Measurements from ENCODE around the gene MARF1. TPM values are rescaled to one million over a fixed set of nuclear protein-coding genes. Genes with fewer than 3 reads are reported as not detected.

Gene MARF1
- total RNA-seq, 1 donor from 2014 or later = 19.8 TPM

GRCh38 chr16:15606518-15607220 is 36.3 kb downstream of the MARF1 start:
- no peak for TF ChIP-seq CTCF (IDR thresholded peaks at IDR 0.05; ENCODE audit: insufficient read depth, low read length, poor library complexity, severe bottlenecking)
- Histone ChIP-seq H3K27me3 (ENCODE audit: control insufficient read depth, insufficient read depth, low read length) (no peaks in the 10 kb centered on the region), H3K4me3 (ENCODE audit: low read depth, low read length) (no peak overlapping the region), H3K36me3 (ENCODE audit: control insufficient read depth, insufficient read depth, low read length) (peaks cover 3% of the 10 kb centered on the region)
- DNase-seq (ENCODE audit: low read depth) = no peak

- no peak for DNase-seq (ENCODE audit: low read depth)
- peaks cover 3% of the 10 kb centered on the region for H3K36me3 ChIP-seq (ENCODE audit: control insufficient read depth, insufficient read depth, low read length)
- no peak for TF ChIP-seq CTCF (IDR thresholded peaks at IDR 0.05; ENCODE audit: insufficient read depth, low read length, poor library complexity, severe bottlenecking)
- H3K4me3 ChIP-seq (ENCODE audit: low read depth, low read length) = no peak overlapping the region
- H3K27me3 ChIP-seq (ENCODE audit: control insufficient read depth, insufficient read depth, low read length) = no peaks in the 10 kb centered on the region
These were observed 37.0 kb downstream of the MARF1 start for GRCh38 chr16:15605839-15606517.

GRCh38 chr16:15604460-15605440 is 38.2 kb downstream of the MARF1 start:
- DNase-seq (ENCODE audit: low read depth) = no peak
- no peak for TF ChIP-seq CTCF (IDR thresholded peaks at IDR 0.05; ENCODE audit: insufficient read depth, low read length, poor library complexity, severe bottlenecking)
- Histone ChIP-seq H3K36me3 (ENCODE audit: control insufficient read depth, insufficient read depth, low read length) (peaks cover 1% of the 10 kb centered on the region), H3K4me3 (ENCODE audit: low read depth, low read length) (no peak overlapping the region), H3K27me3 (ENCODE audit: control insufficient read depth, insufficient read depth, low read length) (no peaks in the 10 kb centered on the region)

- no peak for TF ChIP-seq CTCF (IDR thresholded peaks at IDR 0.05; ENCODE audit: insufficient read depth, low read length, poor library complexity, severe bottlenecking)
- no peak for DNase-seq (ENCODE audit: low read depth)
- peaks cover 4% of the 10 kb centered on the region for H3K36me3 ChIP-seq (ENCODE audit: control insufficient read depth, insufficient read depth, low read length)
- no peaks in the 10 kb centered on the region for H3K27me3 ChIP-seq (ENCODE audit: control insufficient read depth, insufficient read depth, low read length)
- no peak overlapping the region for H3K4me3 ChIP-seq (ENCODE audit: low read depth, low read length)
These were observed 40.5 kb downstream of the MARF1 start for GRCh38 chr16:15602285-15603044.

GRCh38 chr16:15601212-15601879 is 41.6 kb downstream of the MARF1 start:
- Histone ChIP-seq H3K4me3 (ENCODE audit: low read depth, low read length) (no peak overlapping the region), H3K27me3 (ENCODE audit: control insufficient read depth, insufficient read depth, low read length) (no peaks in the 10 kb centered on the region), H3K36me3 (ENCODE audit: control insufficient read depth, insufficient read depth, low read length) (peaks cover 4% of the 10 kb centered on the region)
- TF ChIP-seq CTCF (IDR thresholded peaks at IDR 0.05; ENCODE audit: insufficient read depth, low read length, poor library complexity, severe bottlenecking) = no peak
- no peak for DNase-seq (ENCODE audit: low read depth)
